Measurements from ENCODE around the gene ABCA2.

ABCA2 gene

GRCh38 chr9:137058521-137059234 lies 30.6 kb upstream of the ABCA2 start:
- Histone ChIP-seq H3K79me2 (ENCODE audit: control insufficient read depth, insufficient read depth, low read length, poor library complexity) (no peaks in the 10 kb centered on the region), H3K27me3 (ENCODE audit: insufficient read depth, low read length) (peaks cover 10% of the 10 kb centered on the region), H2BK120ac (ENCODE audit: insufficient read depth, low read length, poor library complexity) (no peak overlapping the region), H3K79me1 (ENCODE audit: low read length) (no peaks in the 10 kb centered on the region), H4K12ac (ENCODE audit: low read depth, low read length) (no peak overlapping the region), H3K9ac (ENCODE audit: low read length) (no peak overlapping the region), H2BK12ac (ENCODE audit: low read length) (no peak overlapping the region), H3K36me3 (ENCODE audit: control insufficient read depth in 1 of 2, insufficient read depth in 2 of 2, low read length in 2 of 2) (no peaks in the 10 kb centered on the region), H2BK5ac (ENCODE audit: low read depth, low read length, poor library complexity) (no peak overlapping the region), H4K91ac (ENCODE audit: low read depth, low read length) (no peak overlapping the region), H2AK5ac (ENCODE audit: low read length) (no peak overlapping the region), H3K9me3 (ENCODE audit: insufficient read depth, low read depth, low read length) (no peaks in the 10 kb centered on the region), H3K4me2 (ENCODE audit: low read length) (no peak overlapping the region), H3K4ac (ENCODE audit: low read depth, low read length) (no peak overlapping the region), H4K8ac (ENCODE audit: low read depth, low read length) (no peak overlapping the region), H2AFZ (ENCODE audit: insufficient read depth, low read length, poor library complexity) (no peak overlapping the region), H3K18ac (ENCODE audit: low read length) (no peak overlapping the region), H3K4me1 (ENCODE audit: control insufficient read depth in 1 of 2, insufficient read depth in 2 of 2, low read length in 2 of 2) (peaks cover 6 to 7% of the 10 kb centered on the region in 2 experiments), H3K4me3 (ENCODE audit: low read depth, low read length) (peak overlapping the region; percentile 50), H3K27ac (ENCODE audit: low read depth, low read length) (no peak overlapping the region), H3K23ac (ENCODE audit: low read length) (peak overlapping the region; percentile 80), H3K14ac (ENCODE audit: low read length) (no peak overlapping the region)
- no CpG with 5 or more reads among the region's 9 CpGs for WGBS (ENCODE audit: extremely low coverage, insufficient coverage, insufficient read length)
- DNase-seq = no peak

GRCh38 chr9:137057545-137057944 lies 29.5 kb upstream of the ABCA2 start:
- H3K27ac ChIP-seq (ENCODE audit: low read depth, low read length) = no peak overlapping the region
- no CpG with 5 or more reads among the region's 16 CpGs for WGBS (ENCODE audit: extremely low coverage, insufficient coverage, insufficient read length)

DNA sequence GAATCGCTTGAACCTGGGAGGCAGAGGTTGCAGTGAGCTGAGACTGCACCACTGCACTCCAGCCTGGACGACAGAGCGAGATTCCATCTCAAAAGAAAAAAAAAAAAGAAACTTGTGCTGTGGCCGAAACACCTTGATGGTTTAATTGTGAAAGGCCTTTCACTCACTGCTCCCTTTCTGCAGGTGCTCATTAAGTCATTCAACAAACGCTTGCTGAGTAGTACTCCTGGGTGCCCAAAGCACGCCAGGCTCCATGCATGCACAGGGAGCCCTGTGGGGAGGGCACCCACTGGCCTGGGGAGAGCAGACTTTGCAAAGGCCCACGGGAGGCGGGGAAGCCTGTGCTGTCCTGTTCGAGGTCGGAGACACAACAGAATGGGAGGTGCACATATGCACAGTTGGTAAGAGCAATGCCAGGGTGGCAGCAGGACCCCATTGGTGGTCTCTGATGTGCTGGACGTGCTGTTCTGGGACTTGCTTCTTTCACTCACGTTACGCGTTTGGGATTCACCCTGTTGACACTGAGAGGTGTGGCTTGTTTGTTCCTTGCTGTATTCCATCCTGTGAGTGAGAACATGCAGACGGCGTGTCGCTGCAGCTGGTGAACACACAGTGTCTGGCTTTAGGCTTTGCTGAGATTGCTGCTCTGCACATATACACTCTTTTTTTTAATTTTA lies 28.8 kb upstream of the ABCA2 start:
- DNase-seq = no peak
- Histone ChIP-seq H4K12ac (ENCODE audit: low read depth, low read length) (no peak overlapping the region), H3K36me3 (ENCODE audit: control insufficient read depth in 1 of 2, insufficient read depth in 2 of 2, low read length in 2 of 2) (no peaks in the 10 kb centered on the region), H3K9me3 (ENCODE audit: insufficient read depth, low read depth, low read length) (no peaks in the 10 kb centered on the region), H3K18ac (ENCODE audit: low read length) (no peak overlapping the region), H3K79me2 (ENCODE audit: control insufficient read depth, insufficient read depth, low read length, poor library complexity) (no peaks in the 10 kb centered on the region), H3K4me2 (ENCODE audit: low read length) (no peak overlapping the region), H2BK12ac (ENCODE audit: low read length) (no peak overlapping the region), H3K9ac (ENCODE audit: low read length) (no peak overlapping the region), H2BK120ac (ENCODE audit: insufficient read depth, low read length, poor library complexity) (no peak overlapping the region), H4K91ac (ENCODE audit: low read depth, low read length) (no peak overlapping the region), H3K27ac (ENCODE audit: low read depth, low read length) (no peak overlapping the region), H2AK5ac (ENCODE audit: low read length) (no peak overlapping the region), H3K79me1 (ENCODE audit: low read length) (no peaks in the 10 kb centered on the region), H3K27me3 (ENCODE audit: insufficient read depth, low read length) (peaks cover 22% of the 10 kb centered on the region), H3K4me3 (ENCODE audit: low read depth, low read length) (peak overlapping the region; percentile 43), H3K4me1 (ENCODE audit: control insufficient read depth in 1 of 2, insufficient read depth in 2 of 2, low read length in 2 of 2) (peaks cover 8 to 11% of the 10 kb centered on the region in 2 experiments), H2AFZ (ENCODE audit: insufficient read depth, low read length, poor library complexity) (no peak overlapping the region), H3K4ac (ENCODE audit: low read depth, low read length) (no peak overlapping the region), H2BK5ac (ENCODE audit: low read depth, low read length, poor library complexity) (no peak overlapping the region), H3K23ac (ENCODE audit: low read length) (no peak overlapping the region), H4K8ac (ENCODE audit: low read depth, low read length) (no peak overlapping the region), H3K14ac (ENCODE audit: low read length) (no peak overlapping the region)
- no CpG with 5 or more reads among the region's 17 CpGs for WGBS (ENCODE audit: extremely low coverage, insufficient coverage, insufficient read length)

More at GRCh38 chr9:137057545-137057944, 29.5 kb upstream of the ABCA2 start:
- Histone ChIP-seq H3K4me2 (ENCODE audit: low read length) (no peak overlapping the region), H3K18ac (ENCODE audit: low read length) (no peak overlapping the region), H3K36me3 (ENCODE audit: control insufficient read depth in 1 of 2, insufficient read depth in 2 of 2, low read length in 2 of 2) (no peaks in the 10 kb centered on the region), H3K79me1 (ENCODE audit: low read length) (no peaks in the 10 kb centered on the region), H4K8ac (ENCODE audit: low read depth, low read length) (no peak overlapping the region), H3K27me3 (ENCODE audit: insufficient read depth, low read length) (peaks cover 21% of the 10 kb centered on the region), H2AK5ac (ENCODE audit: low read length) (no peak overlapping the region), H2AFZ (ENCODE audit: insufficient read depth, low read length, poor library complexity) (no peak overlapping the region), H3K79me2 (ENCODE audit: control insufficient read depth, insufficient read depth, low read length, poor library complexity) (no peaks in the 10 kb centered on the region), H4K12ac (ENCODE audit: low read depth, low read length) (no peak overlapping the region), H3K9me3 (ENCODE audit: insufficient read depth, low read depth, low read length) (no peaks in the 10 kb centered on the region), H4K91ac (ENCODE audit: low read depth, low read length) (no peak overlapping the region), H3K9ac (ENCODE audit: low read length) (no peak overlapping the region), H2BK5ac (ENCODE audit: low read depth, low read length, poor library complexity) (no peak overlapping the region), H3K4me3 (ENCODE audit: low read depth, low read length) (no peak overlapping the region), H3K4me1 (ENCODE audit: control insufficient read depth in 1 of 2, insufficient read depth in 2 of 2, low read length in 2 of 2) (peaks cover 8 to 11% of the 10 kb centered on the region in 2 experiments), H3K4ac (ENCODE audit: low read depth, low read length) (no peak overlapping the region), H2BK120ac (ENCODE audit: insufficient read depth, low read length, poor library complexity) (no peak overlapping the region), H3K14ac (ENCODE audit: low read length) (no peak overlapping the region), H2BK12ac (ENCODE audit: low read length) (no peak overlapping the region), H3K23ac (ENCODE audit: low read length) (no peak overlapping the region)
- no peak for DNase-seq

DNA sequence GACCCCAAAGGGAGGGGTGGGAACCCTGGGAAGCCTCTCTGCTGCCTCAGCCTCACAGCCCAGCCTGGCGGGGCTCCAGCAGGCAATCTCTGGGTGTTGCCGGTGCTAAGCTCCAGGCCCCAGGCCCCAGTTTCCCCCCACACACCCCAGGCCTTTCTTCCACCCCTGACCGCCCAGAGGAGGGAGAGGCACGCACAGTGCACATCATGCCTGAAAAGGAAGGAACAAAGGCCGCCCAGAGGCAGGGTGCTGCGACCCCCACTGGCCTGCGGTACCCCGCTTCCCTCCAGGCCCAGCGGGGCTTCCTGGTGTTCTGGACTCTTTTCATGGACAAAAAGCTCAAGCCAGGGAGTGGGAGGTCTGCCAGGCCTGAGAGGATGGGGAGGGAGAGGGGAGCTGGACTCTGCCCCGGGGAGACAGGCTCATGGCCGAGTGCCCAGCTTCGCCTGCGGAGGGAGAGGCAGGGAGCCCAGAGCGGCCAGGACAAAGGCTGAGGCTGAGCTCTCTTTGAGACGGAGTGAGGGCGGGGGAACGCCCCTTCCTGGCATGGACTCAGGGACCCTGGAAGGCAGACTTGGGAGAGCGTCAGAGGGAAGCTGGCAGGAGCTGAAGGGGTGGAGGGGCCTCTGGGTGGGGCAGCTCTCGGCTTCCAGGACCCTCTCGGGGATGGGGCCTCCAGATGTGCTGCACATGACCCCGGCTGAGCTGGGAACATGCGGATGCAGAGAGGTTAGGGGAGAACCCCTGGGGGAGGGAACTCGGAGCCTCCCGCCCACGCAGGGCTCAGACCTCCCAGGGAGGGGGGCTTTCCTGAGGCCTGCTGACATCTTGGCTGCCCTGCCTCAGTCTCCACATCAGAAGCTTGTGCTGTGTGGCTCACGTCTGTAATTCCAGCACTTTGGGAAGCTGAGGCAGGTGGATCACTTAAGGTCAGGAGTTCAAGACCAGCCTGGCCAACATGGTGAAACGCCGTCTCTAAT lies 27.6 kb upstream of the ABCA2 start:
- no peak for DNase-seq
- no peak overlapping the region for H4K12ac ChIP-seq (ENCODE audit: low read depth, low read length)
- no peak overlapping the region for H3K4me3 ChIP-seq (ENCODE audit: low read depth, low read length)
- peaks cover 1% of the 10 kb centered on the region for H3K9me3 ChIP-seq (ENCODE audit: insufficient read depth, low read depth, low read length)
- H2AK5ac ChIP-seq (ENCODE audit: low read length) = no peak overlapping the region
- no CpG with 5 or more reads among the region's 28 CpGs for WGBS (ENCODE audit: extremely low coverage, insufficient coverage, insufficient read length)
- H3K18ac ChIP-seq (ENCODE audit: low read length) = no peak overlapping the region
- H3K79me2 ChIP-seq (ENCODE audit: control insufficient read depth, insufficient read depth, low read length, poor library complexity) = no peaks in the 10 kb centered on the region
- peaks cover 22% of the 10 kb centered on the region for H3K27me3 ChIP-seq (ENCODE audit: insufficient read depth, low read length)
- H3K36me3 ChIP-seq (ENCODE audit: control insufficient read depth in 1 of 2, insufficient read depth in 2 of 2, low read length in 2 of 2) = no peaks in the 10 kb centered on the region
- no peak overlapping the region for H2BK5ac ChIP-seq (ENCODE audit: low read depth, low read length, poor library complexity)
- no peak overlapping the region for H3K23ac ChIP-seq (ENCODE audit: low read length)
- H4K91ac ChIP-seq (ENCODE audit: low read depth, low read length) = no peak overlapping the region
- peaks cover 8 to 11% of the 10 kb centered on the region in 2 experiments for H3K4me1 ChIP-seq (ENCODE audit: control insufficient read depth in 1 of 2, insufficient read depth in 2 of 2, low read length in 2 of 2)
- no peak overlapping the region for H3K4ac ChIP-seq (ENCODE audit: low read depth, low read length)
- no peak overlapping the region for H2AFZ ChIP-seq (ENCODE audit: insufficient read depth, low read length, poor library complexity)
- H3K9ac ChIP-seq (ENCODE audit: low read length) = no peak overlapping the region
- H3K4me2 ChIP-seq (ENCODE audit: low read length) = no peak overlapping the region
- H4K8ac ChIP-seq (ENCODE audit: low read depth, low read length) = no peak overlapping the region
- no peak overlapping the region for H2BK12ac ChIP-seq (ENCODE audit: low read length)
- no peak overlapping the region for H3K14ac ChIP-seq (ENCODE audit: low read length)
- H3K27ac ChIP-seq (ENCODE audit: low read depth, low read length) = no peak overlapping the region
- no peaks in the 10 kb centered on the region for H3K79me1 ChIP-seq (ENCODE audit: low read length)
- no peak overlapping the region for H2BK120ac ChIP-seq (ENCODE audit: insufficient read depth, low read length, poor library complexity)
